ENCODE results near the gene IL17RC.

Gene IL17RC

GRCh38 chr3:9911863-9912262 lies 5.0 kb upstream of the IL17RC start:
- H3K4me3 ChIP-seq (ENCODE audit: low read depth, low read length), result no peak overlapping the region
- DNase-seq (ENCODE audit: low read depth), result no peak
- TF ChIP-seq CTCF (IDR thresholded peaks at IDR 0.05; ENCODE audit: insufficient read depth, low read depth, low read length, missing control alignments), result no peak

- TF ChIP-seq CTCF (IDR thresholded peaks at IDR 0.05; ENCODE audit: insufficient read depth, low read depth, low read length, missing control alignments), result no peak
- DNase-seq (ENCODE audit: low read depth), result no peak
- H3K4me3 ChIP-seq (ENCODE audit: low read depth, low read length), result no peak overlapping the region
Measured at GRCh38 chr3:9912294-9912935, 4.5 kb upstream of the IL17RC start.

GRCh38 chr3:9913601-9914000 lies 3.3 kb upstream of the IL17RC start:
- H3K4me3 ChIP-seq (ENCODE audit: low read depth, low read length), result no peak overlapping the region
- no peak for TF ChIP-seq CTCF (IDR thresholded peaks at IDR 0.05; ENCODE audit: insufficient read depth, low read depth, low read length, missing control alignments)
- no peak for DNase-seq (ENCODE audit: low read depth)

- no peak for TF ChIP-seq CTCF (IDR thresholded peaks at IDR 0.05; ENCODE audit: insufficient read depth, low read depth, low read length, missing control alignments)
- no peak for DNase-seq (ENCODE audit: low read depth)
Measured at GRCh38 chr3:9914011-9914410, 2.9 kb upstream of the IL17RC start.

GRCh38 chr3:9914559-9915253 lies 2.2 kb upstream of the IL17RC start:
- no peak for TF ChIP-seq CTCF (IDR thresholded peaks at IDR 0.05; ENCODE audit: insufficient read depth, low read depth, low read length, missing control alignments)
- peak overlapping the region; percentile 39 for H3K4me3 ChIP-seq (ENCODE audit: low read depth, low read length)
- DNase-seq (ENCODE audit: low read depth), result peak; percentile 38

More at GRCh38 chr3:9914011-9914410, 2.9 kb upstream of the IL17RC start:
- H3K4me3 ChIP-seq (ENCODE audit: low read depth, low read length), result no peak overlapping the region

GRCh38 chr3:9915254-9916141 lies 1.4 kb upstream of the IL17RC start:
- TF ChIP-seq CTCF (IDR thresholded peaks at IDR 0.05; ENCODE audit: insufficient read depth, low read depth, low read length, missing control alignments), result no peak
- H3K4me3 ChIP-seq (ENCODE audit: low read depth, low read length), result peak overlapping the region; percentile 39
- DNase-seq (ENCODE audit: low read depth), result peak; percentile 46
